BLaER1 treated with 17β-estradiol and CSF1 and Interleukin-3, amounts not matched to agents 10 nM and 100 nM (cell line): ENCODE results near the gene ARHGEF6.
A peak's percentile ranks its signal among the peaks of the same experiment; 100 is the strongest.

ENCODE experiments used
- H3K27ac ChIP-seq, 11 experiments: shearing (Covaris generic); formaldehyde crosslinking; 2 replicates each; pipeline ENCODE4 v1.8.1; 2022
- H3K27me3 ChIP-seq, 11 experiments: shearing (Covaris generic); formaldehyde crosslinking; 2 replicates each; pipeline ENCODE4 v1.8.1; 2022
- H3K36me3 ChIP-seq, 11 experiments: shearing (Covaris generic); formaldehyde crosslinking; 2 replicates each; pipeline ENCODE4 v1.8.1; 2022
- H3K4me1 ChIP-seq, 10 experiments: shearing (Covaris generic); formaldehyde crosslinking; 2 replicates each; pipeline ENCODE4 v1.8.1; 2022
- H3K4me2 ChIP-seq, 11 experiments: shearing (Covaris generic); formaldehyde crosslinking; 2 replicates each; pipeline ENCODE4 v1.8.1; 2022
- H3K4me3 ChIP-seq, 10 experiments: shearing (Covaris generic); formaldehyde crosslinking; 2 replicates each; pipeline ENCODE4 v1.8.1; 2022
- H3K9ac ChIP-seq, 11 experiments: shearing (Covaris generic); formaldehyde crosslinking; 2 replicates each; pipeline ENCODE4 v1.8.1; 2022
- H3K9me3 ChIP-seq, 11 experiments: shearing (Covaris generic); formaldehyde crosslinking; replicated peaks in 1 of 11; 2 replicates each; pipeline ENCODE4 v1.8.1; 2022
- H4K20me1 ChIP-seq, 11 experiments: shearing (Covaris generic); formaldehyde crosslinking; 2 replicates each; pipeline ENCODE4 v1.8.1; 2022
- Cebpa-rat ChIP-seq, 11 experiments: shearing (Covaris generic); IDR thresholded peaks; 2 replicates each; pipeline ENCODE4 v1.8.1; 2022

ARHGEF6 gene

GRCh38 chrX:136712650-136713310 is 68.0 kb downstream of the ARHGEF6 start:
- Histone ChIP-seq H3K4me3 (no peak overlapping the region), H3K36me3 (peaks cover 0 to 8% (median 4%) of the 10 kb centered on the region in 11 experiments; a peak in 8 of 22 replicates), H3K4me2 (no peak overlapping the region), H3K27me3 (peaks cover 71 to 100% (median 94%) of the 10 kb centered on the region in 11 experiments), H4K20me1 (peaks cover 0 to 7% (median 0%) of the 10 kb centered on the region in 11 experiments; a peak in 2 of 22 replicates), H3K4me1 (peaks cover 18 to 51% (median 28%) of the 10 kb centered on the region in 10 experiments), H3K9ac (no peak overlapping the region), H3K27ac (no peak overlapping the region), H3K9me3 (no peaks in the 10 kb centered on the region)
- TF ChIP-seq Cebpa-rat (IDR thresholded peaks at IDR 0.05) = no peak

GRCh38 chrX:136711147-136711546 is 69.6 kb downstream of the ARHGEF6 start:
- TF ChIP-seq Cebpa-rat (IDR thresholded peaks at IDR 0.05) = no peak
- Histone ChIP-seq H3K9ac (peak overlapping the region in 2 of 11 experiments; percentile 39 to 49; a peak in 2 of 22 replicates), H3K27ac (peak overlapping the region in 4 of 11 experiments; percentile 34 to 61 (median 50); a peak in 5 of 22 replicates), H3K4me1 (peaks cover 18 to 39% (median 24%) of the 10 kb centered on the region in 10 experiments), H3K36me3 (peaks cover 0 to 22% (median 11%) of the 10 kb centered on the region in 11 experiments; a peak in 13 of 22 replicates), H4K20me1 (peaks cover 0 to 7% (median 0%) of the 10 kb centered on the region in 11 experiments; a peak in 2 of 22 replicates), H3K27me3 (peaks cover 74 to 100% (median 95%) of the 10 kb centered on the region in 11 experiments), H3K4me3 (no peak overlapping the region), H3K4me2 (peak overlapping the region in 3 of 11 experiments; percentile 47 to 54 (median 54); a peak in 5 of 22 replicates), H3K9me3 (no peaks in the 10 kb centered on the region)

DNA sequence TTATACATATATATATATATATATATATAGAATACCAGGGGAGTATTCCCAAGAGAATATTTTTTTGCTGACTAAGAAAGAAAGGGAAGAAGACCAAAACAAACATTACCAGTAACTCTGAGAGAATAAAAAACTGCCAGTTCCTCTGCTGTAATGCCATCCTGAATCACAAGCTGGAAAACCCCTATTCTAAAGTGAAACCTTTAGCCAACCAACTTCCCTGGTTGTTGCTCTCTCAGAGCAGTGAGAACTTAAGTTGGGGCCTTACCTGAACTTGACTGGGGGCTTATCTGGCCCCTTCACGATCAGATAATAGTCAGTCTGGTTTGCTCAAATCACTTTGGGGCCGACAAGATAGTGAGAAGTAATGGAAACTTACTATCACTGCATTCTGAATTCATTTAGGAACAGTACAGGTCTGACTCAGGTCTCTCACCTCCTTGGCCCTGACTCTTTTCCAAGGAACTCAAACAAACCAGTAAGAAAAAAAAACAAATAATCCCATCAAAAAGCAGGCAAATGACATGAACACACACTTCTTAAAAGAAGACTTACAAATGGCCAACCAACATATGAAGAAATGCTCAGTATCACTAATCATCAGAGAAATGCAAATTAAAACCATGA is 70.3 kb downstream of the ARHGEF6 start:
- Histone ChIP-seq H3K4me3 (no peak overlapping the region; a peak in 1 of 20 replicates), H4K20me1 (peaks cover 0 to 7% (median 0%) of the 10 kb centered on the region in 11 experiments; a peak in 1 of 22 replicates), H3K27ac (peak overlapping the region in 6 of 11 experiments; percentile 34 to 61 (median 50); a peak in 11 of 22 replicates), H3K9ac (peak overlapping the region in 5 of 11 experiments; percentile 17 to 49 (median 31); a peak in 6 of 22 replicates), H3K36me3 (peaks cover 0 to 29% (median 14%) of the 10 kb centered on the region in 11 experiments; a peak in 14 of 22 replicates), H3K4me2 (peak overlapping the region in 7 of 11 experiments; percentile 5 to 54 (median 47); a peak in 10 of 22 replicates), H3K27me3 (peaks cover 75 to 100% (median 95%) of the 10 kb centered on the region in 11 experiments), H3K9me3 (no peaks in the 10 kb centered on the region), H3K4me1 (peaks cover 11 to 32% (median 16%) of the 10 kb centered on the region in 10 experiments)
- no peak for TF ChIP-seq Cebpa-rat (IDR thresholded peaks at IDR 0.05)

DNA sequence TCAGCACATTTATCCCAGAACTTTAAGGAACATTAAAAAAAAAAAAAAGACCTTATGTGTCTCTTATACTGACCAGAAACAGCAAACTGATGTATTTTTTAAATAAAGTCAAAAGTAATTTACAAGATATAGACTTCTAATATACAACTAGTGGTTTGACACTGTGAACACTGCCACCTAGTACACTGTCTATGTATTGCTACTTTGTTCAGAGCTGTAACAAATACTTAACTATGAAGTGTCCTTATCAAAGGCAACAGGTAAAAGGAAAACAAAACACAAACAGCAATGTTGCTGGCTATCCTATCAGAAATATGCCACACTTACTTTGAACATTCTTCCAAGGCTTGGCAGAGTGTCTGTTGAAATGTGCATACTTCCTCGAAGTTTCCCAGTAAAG is 72.4 kb downstream of the ARHGEF6 start:
- H3K9me3 ChIP-seq = no peaks in the 10 kb centered on the region; a peak in 1 of 22 replicates
- H3K27ac ChIP-seq = no peak overlapping the region

GRCh38 chrX:136697156-136697555 is 83.6 kb downstream of the ARHGEF6 start:
- Histone ChIP-seq H3K4me3 (no peak overlapping the region), H3K27me3 (peaks cover 73 to 93% (median 85%) of the 10 kb centered on the region in 11 experiments), H3K36me3 (peaks cover 0 to 6% (median 0%) of the 10 kb centered on the region in 11 experiments; a peak in 2 of 22 replicates), H3K9me3 (peaks cover 11 to 29% (median 17%) of the 10 kb centered on the region in 11 experiments; a peak in 18 of 22 replicates), H3K27ac (no peak overlapping the region), H3K9ac (no peak overlapping the region), H3K4me1 (peaks cover 6 to 13% (median 10%) of the 10 kb centered on the region in 10 experiments; a peak in 16 of 20 replicates), H4K20me1 (peaks cover 0 to 23% (median 10%) of the 10 kb centered on the region in 11 experiments; a peak in 8 of 22 replicates), H3K4me2 (no peak overlapping the region)
- no peak for TF ChIP-seq Cebpa-rat (IDR thresholded peaks at IDR 0.05)

More for the DNA sequence above, 72.4 kb downstream of the ARHGEF6 start:
- no peak for TF ChIP-seq Cebpa-rat (IDR thresholded peaks at IDR 0.05)
- no peaks in the 10 kb centered on the region for H4K20me1 ChIP-seq
- H3K27me3 ChIP-seq = peaks cover 78 to 100% (median 95%) of the 10 kb centered on the region in 11 experiments
- H3K4me1 ChIP-seq = peaks cover 0 to 21% (median 8%) of the 10 kb centered on the region in 10 experiments; a peak in 14 of 20 replicates
- H3K4me3 ChIP-seq = no peak overlapping the region
- peaks cover 7 to 48% (median 28%) of the 10 kb centered on the region in 11 experiments; a peak in 16 of 22 replicates for H3K36me3 ChIP-seq
- H3K9ac ChIP-seq = no peak overlapping the region
- no peak overlapping the region for H3K4me2 ChIP-seq

GRCh38 chrX:136694431-136695087 is 86.2 kb downstream of the ARHGEF6 start:
- Histone ChIP-seq H3K4me1 (peaks cover 8 to 24% (median 16%) of the 10 kb centered on the region in 10 experiments; a peak in 17 of 20 replicates), H3K27ac (peak overlapping the region in 2 of 11 experiments; percentile 38 to 49; a peak in 4 of 22 replicates), H3K36me3 (peaks cover 0 to 10% (median 0%) of the 10 kb centered on the region in 11 experiments; a peak in 6 of 22 replicates), H4K20me1 (peaks cover 0 to 23% (median 10%) of the 10 kb centered on the region in 11 experiments; a peak in 7 of 22 replicates), H3K9me3 (peaks cover 0 to 11% (median 1%) of the 10 kb centered on the region in 11 experiments; a peak in 7 of 22 replicates), H3K9ac (peak overlapping the region in 5 of 11 experiments; percentile 8 to 39 (median 27); a peak in 3 of 22 replicates), H3K4me3 (no peak overlapping the region), H3K27me3 (peaks cover 89 to 97% (median 94%) of the 10 kb centered on the region in 11 experiments), H3K4me2 (peak overlapping the region in 9 of 11 experiments; percentile 7 to 56 (median 37); a peak in 13 of 22 replicates)
- no peak for TF ChIP-seq Cebpa-rat (IDR thresholded peaks at IDR 0.05)

- Histone ChIP-seq H3K4me2 (no peak overlapping the region), H3K27ac (no peak overlapping the region), H3K27me3 (peaks cover 93 to 100% (median 98%) of the 10 kb centered on the region in 11 experiments)
These were observed 88.5 kb downstream of the ARHGEF6 start for GRCh38 chrX:136692271-136692670.

More at GRCh38 chrX:136692271-136692670, 88.5 kb downstream of the ARHGEF6 start:
- H3K9ac ChIP-seq = no peak overlapping the region
- no peaks in the 10 kb centered on the region for H3K9me3 ChIP-seq
- H3K4me1 ChIP-seq = peaks cover 8 to 31% (median 18%) of the 10 kb centered on the region in 10 experiments; a peak in 17 of 20 replicates
- peaks cover 0 to 23% (median 9%) of the 10 kb centered on the region in 11 experiments; a peak in 7 of 22 replicates for H4K20me1 ChIP-seq
- H3K4me3 ChIP-seq = no peak overlapping the region
- no peak for TF ChIP-seq Cebpa-rat (IDR thresholded peaks at IDR 0.05)
- peaks cover 0 to 32% (median 5%) of the 10 kb centered on the region in 11 experiments; a peak in 7 of 22 replicates for H3K36me3 ChIP-seq
